HG03108 (cell line): ENCODE data around the gene PTH.
A peak's percentile ranks its signal among the peaks of the same experiment; 100 is the strongest.

ENCODE experiments used
- ATAC-seq: cut with Tn5 transposase; IDR thresholded peaks from one replicate; pipeline ENCODE4 v1.9.1; 2021; ENCODE audit warnings: moderate library complexity; ENCODE audit not compliant: unreplicated experiment

Gene PTH

GRCh38 chr11:13495929-13496328 is at the start of gene PTH:
TSS of gene PTH (minus strand) at chr11:13495997. CDS start at chr11:13492855, 3,142 bp downstream.
- ATAC-seq: no peak

- no peak for ATAC-seq
Observed at GRCh38 chr11:13538044-13538443, 42.2 kb upstream of the PTH start.

- ATAC-seq: no peak
Observed at GRCh38 chr11:13535819-13536218, 40.0 kb upstream of the PTH start.

- no peak for ATAC-seq
Observed at GRCh38 chr11:13534358-13534757, 38.6 kb upstream of the PTH start.

- no peak for ATAC-seq
Observed at GRCh38 chr11:13525257-13525656, 29.5 kb upstream of the PTH start.

- ATAC-seq: no peak
Observed at GRCh38 chr11:13503393-13503792, 7.6 kb upstream of the PTH start.

- ATAC-seq: no peak
Observed at GRCh38 chr11:13502492-13502891, 6.7 kb upstream of the PTH start.

- no peak for ATAC-seq
Observed at GRCh38 chr11:13494051-13494450, 1.7 kb downstream of the PTH start.

GRCh38 chr11:13487661-13488030 is 8.2 kb downstream of the PTH start:
- no peak for ATAC-seq

- ATAC-seq: no peak
Observed at GRCh38 chr11:13486926-13487660, 8.7 kb downstream of the PTH start.

- ATAC-seq: no peak
Observed at GRCh38 chr11:13480198-13480597, 15.6 kb downstream of the PTH start.

- no peak for ATAC-seq
Observed at GRCh38 chr11:13479688-13480087, 16.1 kb downstream of the PTH start.

- no peak for ATAC-seq
Observed at GRCh38 chr11:13475091-13475490, 20.7 kb downstream of the PTH start.

GRCh38 chr11:13473013-13473722 is 22.6 kb downstream of the PTH start:
- ATAC-seq: no peak

- ATAC-seq: no peak
Observed at GRCh38 chr11:13468750-13469149, 27.0 kb downstream of the PTH start.

GRCh38 chr11:13465909-13466371 is 29.9 kb downstream of the PTH start:
- ATAC-seq: no peak

- ATAC-seq: no peak
Observed at GRCh38 chr11:13463779-13464290, 32.0 kb downstream of the PTH start.

GRCh38 chr11:13462901-13463778 is 32.7 kb downstream of the PTH start, which contains the start of gene BTBD10:
TSS of gene BTBD10 (minus strand) at chr11:13463222. CDS start at chr11:13445124, 18,098 bp downstream.
- peak; percentile 98 for ATAC-seq

GRCh38 chr11:13462311-13462900 is 33.4 kb downstream of the PTH start:
- ATAC-seq: peak; percentile 44

GRCh38 chr11:13461291-13461690 is 34.5 kb downstream of the PTH start:
- no peak for ATAC-seq
